GM12865 (cell line): ENCODE data around the gene SLC8A2.
A peak's percentile ranks its signal among the peaks of the same experiment; 100 is the strongest.

Source experiments
- DNase-seq: peaks from one replicate; pipeline ENCODE4 v3.0.0; 2010; ENCODE audit warnings: low read depth
- H3K4me3 ChIP-seq: 2 replicates; pipeline ENCODE4 v1.5.1; 2011; ENCODE audit warnings: mild to moderate bottlenecking, low read depth, low read length, control low read depth
- CTCF ChIP-seq: IDR thresholded peaks from 2 replicates; pipeline ENCODE4 v1.5.1; 2011; ENCODE audit warnings: low read length, control low read depth, low read depth, inconsistent platforms; ENCODE audit not compliant: insufficient read depth; ENCODE audit errors: missing control alignments

The SLC8A2 gene

GRCh38 chr19:47418692-47419029, 53.0 kb downstream of the SLC8A2 start:
- H3K4me3 ChIP-seq = no peak overlapping the region
- no peak for TF ChIP-seq CTCF
- DNase-seq = no peak

- H3K4me3 ChIP-seq = no peak overlapping the region
- DNase-seq = no peak
- TF ChIP-seq CTCF = no peak
These were observed 53.7 kb downstream of the SLC8A2 start for GRCh38 chr19:47417746-47418691.

GRCh38 chr19:47417107-47417745, 54.5 kb downstream of the SLC8A2 start:
- no peak overlapping the region for H3K4me3 ChIP-seq
- DNase-seq = no peak
- TF ChIP-seq CTCF = no peak

- no peak for TF ChIP-seq CTCF
- no peak overlapping the region for H3K4me3 ChIP-seq
- no peak for DNase-seq
These were observed 55.1 kb downstream of the SLC8A2 start for GRCh38 chr19:47416643-47416985.

GRCh38 chr19:47415953-47416642, 55.6 kb downstream of the SLC8A2 start:
- H3K4me3 ChIP-seq = no peak overlapping the region
- TF ChIP-seq CTCF = no peak
- no peak for DNase-seq

GRCh38 chr19:47414469-47414868, 57.2 kb downstream of the SLC8A2 start:
- peak; percentile 20 for TF ChIP-seq CTCF
- no peak overlapping the region for H3K4me3 ChIP-seq
- DNase-seq = peak; percentile 38
